GM12878 (cell line): ENCODE data around the gene RERE. TPM values are rescaled to one million over a fixed set of nuclear protein-coding genes. Genes with fewer than 3 reads are reported as not detected.

ENCODE experiments used
- ATAC-seq: fragments of 200-7000 bp; cut with Tn5 transposase; 3 replicates; pipeline ENCODE4 v1.9.1; 2020; ENCODE audit warnings: mild to moderate bottlenecking, moderate library complexity
- BruUV-seq: library from RNA; stranded (reverse); fragments of 400-500 nt; replicated peaks from 2 replicates; lab custom pipeline; 2021; lab: Mats Ljungman, UMichigan
- CTCF ChIA-PET: fragments of 300-600 bp; sonication (Branson Sonifier 250); formaldehyde crosslinking; extraction: SDS; loops from one replicate; lab custom pipeline; 2021; ENCODE audit warnings: inconsistent platforms; lab: Yijun Ruan, JAX
- POLR2A ChIA-PET: fragments of 350-600 bp; formaldehyde crosslinking; extraction: SDS; loops from one replicate; lab custom pipeline; 2021; ENCODE audit warnings: inconsistent platforms; lab: Charles Lee
- RAD21 ChIA-PET: fragments of 300-600 bp; sonication (Branson Sonifier 250); formaldehyde crosslinking; loops from one replicate; lab custom pipeline; 2023; ENCODE audit warnings: antibody characterized with exemption; ENCODE audit not compliant: unreplicated experiment; lab: Charles Lee
- SMC1A ChIA-PET: fragments of 300-600 bp; sonication (Branson Sonifier 250); formaldehyde crosslinking; loops from one replicate; lab custom pipeline; 2023; ENCODE audit not compliant: unreplicated experiment, uncharacterized antibody; lab: Charles Lee
- DNase-seq: peaks from one replicate; pipeline ENCODE4 v3.0.0-alpha.2; 2011; ENCODE audit warnings: low read depth, low spot score
- FAIRE-seq: peaks from 3 replicates; lab custom pipeline; 2011; peaks lifted over from hg19 to GRCh38; lab: Jason Lieb, UNC
- H2AFZ ChIP-seq: 2 replicates; pipeline ENCODE4 v1.6.0; 2011; ENCODE audit warnings: low read depth, low read length, control low read depth; ENCODE audit not compliant: control insufficient read depth
- H3K27ac ChIP-seq: 2 replicates; pipeline ENCODE4 v1.5.1; 2011; ENCODE audit warnings: control low read depth; ENCODE audit not compliant: control insufficient read depth, insufficient read depth
- H3K27me3 ChIP-seq, 2 experiments: replicated peaks in 1 of 2; 2 replicates each; pipeline versions ENCODE4 v1.6.0 to v1.6.1; 2011; ENCODE audit warnings: low read length in 1 of 2; ENCODE audit not compliant: control insufficient read depth in 2 of 2, insufficient read depth in 2 of 2
- H3K36me3 ChIP-seq, 2 experiments: 2 replicates each; pipeline ENCODE4 v1.5.1; 2011; ENCODE audit warnings: low read length in 1 of 2; ENCODE audit not compliant: control insufficient read depth in 2 of 2, insufficient read depth in 2 of 2
- H3K4me1 ChIP-seq: 2 replicates; pipeline ENCODE4 v1.6.1; 2011; ENCODE audit warnings: mild to moderate bottlenecking, low read length, moderate library complexity, mixed read lengths; ENCODE audit not compliant: control insufficient read depth, insufficient read depth
- H3K4me2 ChIP-seq: 2 replicates; pipeline ENCODE4 v1.6.0; 2011; ENCODE audit warnings: control low read depth; ENCODE audit not compliant: control insufficient read depth, insufficient read depth
- H3K4me3 ChIP-seq: fragments of 200-600 bp; sonication (generic); 2 replicates; pipeline ENCODE4 v1.5.1; 2016
- H3K79me2 ChIP-seq: 2 replicates; pipeline ENCODE4 v1.6.0; 2011; ENCODE audit warnings: low read length; ENCODE audit not compliant: control insufficient read depth, insufficient read depth
- H3K9ac ChIP-seq: 2 replicates; pipeline ENCODE4 v1.8.0; 2011; ENCODE audit warnings: low read length, control low read depth, mixed read lengths; ENCODE audit not compliant: control insufficient read depth, insufficient read depth
- H3K9me3 ChIP-seq: replicated peaks from 3 replicates; pipeline ENCODE4 v1.5.1; 2011; ENCODE audit warnings: mild to moderate bottlenecking, low read length; ENCODE audit not compliant: control insufficient read depth, insufficient read depth
- H4K20me1 ChIP-seq: 2 replicates; pipeline ENCODE4 v1.6.0; 2011; ENCODE audit not compliant: control insufficient read depth, insufficient read depth
- ASH2L ChIP-seq: fragments of 300-600, 200-600 bp; sonication (generic); IDR thresholded peaks from 2 replicates; pipeline ENCODE4 v1.6.1; 2017; ENCODE audit warnings: low read depth, mild to moderate bottlenecking, borderline replicate concordance
- HDAC2 ChIP-seq: fragments of 200-600 bp; sonication (generic); IDR thresholded peaks from 2 replicates; pipeline ENCODE4 v1.6.1; 2017
- HDGF ChIP-seq: fragments of 450-650 bp; IDR thresholded peaks from 2 replicates; pipeline ENCODE4 v1.6.1; 2016; ENCODE audit warnings: antibody characterized with exemption
- JUNB ChIP-seq: IDR thresholded peaks from 2 replicates; pipeline ENCODE4 v1.6.1; 2016; ENCODE audit warnings: antibody characterized with exemption, mild to moderate bottlenecking
- MYB ChIP-seq: fragments of 150-350 bp; IDR thresholded peaks from 2 replicates; pipeline ENCODE4 v1.6.1; 2014; ENCODE audit warnings: mild to moderate bottlenecking, low read depth, low read length, borderline replicate concordance
- NFYB ChIP-seq: IDR thresholded peaks from 2 replicates; pipeline ENCODE4 v1.6.1; 2011; ENCODE audit warnings: low read depth, mild to moderate bottlenecking, low read length, improper control_type of control experiment, moderate library complexity; ENCODE audit not compliant: insufficient read depth
- NR2F1 ChIP-seq: fragments of 450-650 bp; conservative IDR thresholded peaks from 2 replicates; pipeline ENCODE4 v1.6.1; 2017; ENCODE audit warnings: mild to moderate bottlenecking
- POU2F2 ChIP-seq: IDR thresholded peaks from 3 replicates; pipeline ENCODE4 v1.6.1; 2011; ENCODE audit warnings: low read depth, mild to moderate bottlenecking, low read length, borderline replicate concordance
- RAD51 ChIP-seq: fragments of 450-650 bp; IDR thresholded peaks from 2 replicates; pipeline ENCODE4 v1.6.1; 2016; ENCODE audit warnings: moderate library complexity, mild to moderate bottlenecking, inconsistent platforms
- SUPT20H ChIP-seq: IDR thresholded peaks from 2 replicates; pipeline ENCODE4 v1.6.1; 2011; ENCODE audit warnings: low read depth, mild to moderate bottlenecking, low read length, moderate library complexity, borderline replicate concordance; ENCODE audit not compliant: control insufficient read depth
- TARDBP ChIP-seq: IDR thresholded peaks from 2 replicates; pipeline ENCODE4 v1.6.1; 2016; ENCODE audit warnings: borderline replicate concordance
- TCF3 ChIP-seq: IDR thresholded peaks from 2 replicates; pipeline ENCODE4 v1.6.1; 2012; ENCODE audit warnings: low read depth, mild to moderate bottlenecking, low read length, borderline replicate concordance; ENCODE audit not compliant: insufficient read depth
- ZBED1 ChIP-seq: IDR thresholded peaks from 2 replicates; pipeline ENCODE4 v1.6.1; 2016; ENCODE audit warnings: borderline replicate concordance
- ZNF217 ChIP-seq: fragments of 450-650 bp; IDR thresholded peaks from 2 replicates; pipeline ENCODE4 v1.6.1; 2017; ENCODE audit warnings: antibody characterized with exemption, mild to moderate bottlenecking
- ZSCAN29 ChIP-seq: fragments of 450-650 bp; IDR thresholded peaks from 2 replicates; pipeline ENCODE4 v1.6.1; 2017; ENCODE audit warnings: mild to moderate bottlenecking, moderate library complexity
- WGBS: methylation state at CpG from one replicate; pipeline ENCODE4 v1.1.6; 2016; ENCODE audit warnings: low lambda C conversion rate; ENCODE audit not compliant: insufficient replicate concordance, insufficient coverage; ENCODE audit errors: missing lambda C conversion rate; 5-methylcytosine and 5-hydroxymethylcytosine counted together
- in situ Hi-C: fragments of 300-500 bp; cut with MboI; formaldehyde crosslinking; loops from 9 replicates; pipeline ENCODE4 v1.14.3; 2018; ENCODE audit warnings: mixed read lengths
- intact Hi-C: fragments of 100-400 bp; cut with micrococcal nuclease; formaldehyde crosslinking; loops from one replicate; pipeline ENCODE4 v1.14.2; 2022; ENCODE audit not compliant: unreplicated experiment
- polyA plus RNA-seq, 11 experiments: library from polyadenylated mRNA; depleted of rRNA in 4 of 11; unstranded in 6 of 11; stranded (reverse) in 5 of 11; fragments of >200 nt; fragmentation: Nextera tagmentation in 4 of 11; fragmentation: Illumina TruSeq in 1 of 11; extraction: Ambion mirVana in 4 of 11; extraction: Trizol in 1 of 11; gene quantifications; 1 replicate in 1 of 11; 2 replicates in 10 of 11; pipeline versions ENCODE4 v1.2.1 to v1.2.3, GENCODE V29; 2011 to 2016; ENCODE audit warnings: inconsistent platforms in 2 of 11, missing spikeins in 2 of 11, low read depth in 1 of 11
- total RNA-seq, 4 experiments: library from RNA; depleted of rRNA in 3 of 4; stranded (reverse); fragments of >200 nt in 3 of 4; fragmentation: Illumina TruSeq in 1 of 4; extraction: Trizol in 1 of 4; gene quantifications; 2 replicates each; pipeline versions ENCODE4 v1.2.1 to v1.2.3, GENCODE V29; 2013 to 2021
- TF ChIP-seq, protein P1 (sequence below): IDR thresholded peaks from 2 replicates; pipeline ENCODE4 v1.6.1; 2011; ENCODE audit warnings: borderline replicate concordance, low read depth, mild to moderate bottlenecking, moderate library complexity, mixed read lengths, low read length; ENCODE audit not compliant: insufficient read depth; ENCODE audit errors: extremely low read length
- TF ChIP-seq, protein P2 (sequence below): fragments of 450-650 bp; IDR thresholded peaks from 2 replicates; pipeline ENCODE4 v1.6.1; 2017; ENCODE audit warnings: borderline replicate concordance
- TF ChIP-seq, protein P3 (sequence below), 3 experiments: IDR thresholded peaks in 2 of 3; conservative IDR thresholded peaks in 1 of 3; 2 replicates each; pipeline ENCODE4 v1.5.1; 2011; ENCODE audit warnings: low read depth in 3 of 3, low read length in 3 of 3, mild to moderate bottlenecking in 3 of 3, control low read depth in 2 of 3, moderate library complexity in 2 of 3, inconsistent platforms in 1 of 3, mixed read lengths in 1 of 3; ENCODE audit not compliant: control insufficient read depth in 2 of 3, insufficient read depth in 1 of 3; ENCODE audit errors: extremely low read depth in 1 of 3
- TF ChIP-seq, protein P4 (sequence below): fragments of 450-650 bp; formaldehyde crosslinking; IDR thresholded peaks from 2 replicates; pipeline ENCODE4 v1.4.0; 2022; ENCODE audit warnings: mild to moderate bottlenecking, moderate library complexity

RERE gene
- total and polyA plus RNA-seq, 10 of the 15 experiments (the other 5 are each of a cell fraction or from before 2014, with no cell fraction given): 5.2 to 60.5 (median 20.2) TPM

DNA sequence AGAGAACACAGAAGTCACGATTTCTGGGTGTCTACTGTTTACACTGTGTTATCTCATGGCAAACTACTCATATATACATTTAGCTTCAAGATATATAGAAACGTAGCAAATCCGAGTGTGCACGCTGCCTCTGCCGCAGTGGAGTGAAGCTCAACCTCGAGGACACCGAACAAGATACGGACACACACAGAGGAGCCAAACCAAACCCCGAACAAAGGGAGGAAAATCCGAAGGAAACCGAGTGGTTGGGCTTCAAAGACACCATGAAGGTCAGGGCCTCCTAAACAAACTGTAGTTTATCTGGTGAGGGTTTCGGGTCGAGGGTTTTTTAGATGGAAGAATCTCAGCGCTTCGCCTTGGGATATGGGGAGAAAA, 465.0 kb downstream of the RERE start:
- Histone ChIP-seq H3K36me3 (peaks cover 8 to 25% of the 10 kb centered on the region in 2 experiments), H3K4me3 (no peak overlapping the region), H4K20me1 (no peaks in the 10 kb centered on the region), H3K27ac (no peak overlapping the region), H3K4me1 (no peaks in the 10 kb centered on the region), H3K79me2 (no peaks in the 10 kb centered on the region), H3K9me3 (no peaks in the 10 kb centered on the region), H3K4me2 (no peak overlapping the region), H3K9ac (no peak overlapping the region), H3K27me3 (no peaks in the 10 kb centered on the region), H2AFZ (no peak overlapping the region)
- no TSS peak for BruUV-seq
- ATAC-seq: no peak
- no peak for DNase-seq
- ChIA-PET POLR2A (no interaction called here), RAD21 (interaction anchor here (1.3 kb wide), 1 partner anchor 375 kb away, joined by 3 read pairs; no protein-coding TSS in a partner anchor), SMC1A (interaction anchor here (3.9 kb wide), 1 partner anchor 337 kb away, joined by 16 read pairs; no protein-coding TSS in a partner anchor), CTCF (interaction anchor here (0.6 to 1.8 kb wide), 5 partner anchors 321 to 377 kb away, joined by 3 to 8 read pairs (median 4); no protein-coding TSS in a partner anchor)
- intact Hi-C loops (no loop called here), in situ Hi-C loops (no loop called here)
- FAIRE-seq: no peak
- WGBS: 89% methylated on average over 15 of the region's 15 CpGs
- no peak for TF ChIP-seq NR2F1
- no peak for TF ChIP-seq ZSCAN29
- TF ChIP-seq, protein P1, sequence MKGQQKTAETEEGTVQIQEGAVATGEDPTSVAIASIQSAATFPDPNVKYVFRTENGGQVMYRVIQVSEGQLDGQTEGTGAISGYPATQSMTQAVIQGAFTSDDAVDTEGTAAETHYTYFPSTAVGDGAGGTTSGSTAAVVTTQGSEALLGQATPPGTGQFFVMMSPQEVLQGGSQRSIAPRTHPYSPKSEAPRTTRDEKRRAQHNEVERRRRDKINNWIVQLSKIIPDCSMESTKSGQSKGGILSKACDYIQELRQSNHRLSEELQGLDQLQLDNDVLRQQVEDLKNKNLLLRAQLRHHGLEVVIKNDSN: no peak
- no peak for TF ChIP-seq NFYB
- no peak for TF ChIP-seq JUNB
- no peak for TF ChIP-seq HDAC2
- TF ChIP-seq, protein P2, sequence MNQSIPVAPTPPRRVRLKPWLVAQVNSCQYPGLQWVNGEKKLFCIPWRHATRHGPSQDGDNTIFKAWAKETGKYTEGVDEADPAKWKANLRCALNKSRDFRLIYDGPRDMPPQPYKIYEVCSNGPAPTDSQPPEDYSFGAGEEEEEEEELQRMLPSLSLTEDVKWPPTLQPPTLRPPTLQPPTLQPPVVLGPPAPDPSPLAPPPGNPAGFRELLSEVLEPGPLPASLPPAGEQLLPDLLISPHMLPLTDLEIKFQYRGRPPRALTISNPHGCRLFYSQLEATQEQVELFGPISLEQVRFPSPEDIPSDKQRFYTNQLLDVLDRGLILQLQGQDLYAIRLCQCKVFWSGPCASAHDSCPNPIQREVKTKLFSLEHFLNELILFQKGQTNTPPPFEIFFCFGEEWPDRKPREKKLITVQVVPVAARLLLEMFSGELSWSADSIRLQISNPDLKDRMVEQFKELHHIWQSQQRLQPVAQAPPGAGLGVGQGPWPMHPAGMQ: no peak
- no peak for TF ChIP-seq RAD51
- TF ChIP-seq SUPT20H: no peak
- TF ChIP-seq, protein P3, sequence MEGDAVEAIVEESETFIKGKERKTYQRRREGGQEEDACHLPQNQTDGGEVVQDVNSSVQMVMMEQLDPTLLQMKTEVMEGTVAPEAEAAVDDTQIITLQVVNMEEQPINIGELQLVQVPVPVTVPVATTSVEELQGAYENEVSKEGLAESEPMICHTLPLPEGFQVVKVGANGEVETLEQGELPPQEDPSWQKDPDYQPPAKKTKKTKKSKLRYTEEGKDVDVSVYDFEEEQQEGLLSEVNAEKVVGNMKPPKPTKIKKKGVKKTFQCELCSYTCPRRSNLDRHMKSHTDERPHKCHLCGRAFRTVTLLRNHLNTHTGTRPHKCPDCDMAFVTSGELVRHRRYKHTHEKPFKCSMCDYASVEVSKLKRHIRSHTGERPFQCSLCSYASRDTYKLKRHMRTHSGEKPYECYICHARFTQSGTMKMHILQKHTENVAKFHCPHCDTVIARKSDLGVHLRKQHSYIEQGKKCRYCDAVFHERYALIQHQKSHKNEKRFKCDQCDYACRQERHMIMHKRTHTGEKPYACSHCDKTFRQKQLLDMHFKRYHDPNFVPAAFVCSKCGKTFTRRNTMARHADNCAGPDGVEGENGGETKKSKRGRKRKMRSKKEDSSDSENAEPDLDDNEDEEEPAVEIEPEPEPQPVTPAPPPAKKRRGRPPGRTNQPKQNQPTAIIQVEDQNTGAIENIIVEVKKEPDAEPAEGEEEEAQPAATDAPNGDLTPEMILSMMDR (IDR thresholded peaks at IDR 0.05 in 2 of 3, conservative IDR thresholded peaks at IDR 0.05 in 1 of 3; ENCODE audit: control insufficient read depth in 2 of 3, extremely low read depth in 1 of 3, insufficient read depth in 1 of 3, low read depth in 3 of 3, low read length in 3 of 3): no peak
- no peak for TF ChIP-seq TARDBP
- TF ChIP-seq ZNF217: no peak
- no peak for TF ChIP-seq ASH2L
- TF ChIP-seq POU2F2: no peak
- TF ChIP-seq HDGF: no peak
- no peak for TF ChIP-seq TCF3
- no peak for TF ChIP-seq MYB
- TF ChIP-seq, protein P4, sequence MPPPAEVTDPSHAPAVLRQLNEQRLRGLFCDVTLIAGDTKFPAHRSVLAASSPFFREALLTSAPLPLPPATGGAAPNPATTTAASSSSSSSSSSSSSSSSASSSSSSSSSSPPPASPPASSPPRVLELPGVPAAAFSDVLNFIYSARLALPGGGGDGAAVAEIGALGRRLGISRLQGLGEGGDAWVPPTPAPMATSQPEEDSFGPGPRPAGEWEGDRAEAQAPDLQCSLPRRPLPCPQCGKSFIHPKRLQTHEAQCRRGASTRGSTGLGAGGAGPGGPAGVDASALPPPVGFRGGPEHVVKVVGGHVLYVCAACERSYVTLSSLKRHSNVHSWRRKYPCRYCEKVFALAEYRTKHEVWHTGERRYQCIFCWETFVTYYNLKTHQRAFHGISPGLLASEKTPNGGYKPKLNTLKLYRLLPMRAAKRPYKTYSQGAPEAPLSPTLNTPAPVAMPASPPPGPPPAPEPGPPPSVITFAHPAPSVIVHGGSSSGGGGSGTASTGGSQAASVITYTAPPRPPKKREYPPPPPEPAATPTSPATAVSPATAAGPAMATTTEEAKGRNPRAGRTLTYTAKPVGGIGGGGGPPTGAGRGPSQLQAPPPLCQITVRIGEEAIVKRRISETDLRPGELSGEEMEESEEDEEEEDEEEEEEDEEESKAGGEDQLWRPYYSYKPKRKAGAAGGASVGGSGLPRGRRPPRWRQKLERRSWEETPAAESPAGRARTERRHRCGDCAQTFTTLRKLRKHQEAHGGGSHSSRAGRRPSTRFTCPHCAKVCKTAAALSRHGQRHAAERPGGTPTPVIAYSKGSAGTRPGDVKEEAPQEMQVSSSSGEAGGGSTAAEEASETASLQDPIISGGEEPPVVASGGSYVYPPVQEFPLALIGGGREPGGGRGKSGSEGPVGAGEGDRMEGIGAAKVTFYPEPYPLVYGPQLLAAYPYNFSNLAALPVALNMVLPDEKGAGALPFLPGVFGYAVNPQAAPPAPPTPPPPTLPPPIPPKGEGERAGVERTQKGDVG (CRISPR knock-in tag): no peak
- TF ChIP-seq ZBED1: no peak
